Stomach (tissue), 9 donors: ENCODE measurements around the gene CDC42. TPM values are rescaled to one million over a fixed set of nuclear protein-coding genes. Genes with fewer than 3 reads are reported as not detected.

Source experiments
- DNase-seq, 2 donors: peaks; one replicate each; pipeline versions ENCODE4 v3.0.0 to v3.0.0-alpha.2; 2013 to 2019
- H3K27ac ChIP-seq, 5 donors: fragments of 200-600 bp in 4 of 5; sonication (generic) in 4 of 5; one replicate each; pipeline ENCODE4 v1.5.1; 2013 to 2019; ENCODE audit warnings: mild to moderate bottlenecking in 1 of 5, moderate library complexity in 1 of 5
- H3K27me3 ChIP-seq, 3 donors: fragments of 200-600 bp; sonication (generic); one replicate each; pipeline ENCODE4 v1.5.1; 2017 to 2019; ENCODE audit warnings: mixed run types in 1 of 3
- H3K36me3 ChIP-seq, 4 donors: fragments of 200-600 bp; sonication (generic); 1 replicate in 3 of 4; 2 replicates in 1 of 4; pipeline ENCODE4 v1.5.1; 2016 to 2019
- H3K4me1 ChIP-seq, 4 donors: fragments of 200-600 bp; sonication (generic); one replicate each; pipeline ENCODE4 v1.5.1; 2016 to 2019
- H3K4me3 ChIP-seq, 4 donors: fragments of 200-600 bp; sonication (generic) in 3 of 4; one replicate each; pipeline ENCODE4 v1.5.1; 2016 to 2019; ENCODE audit warnings: mild to moderate bottlenecking in 1 of 4
- H3K9me3 ChIP-seq, 4 donors: fragments of 200-600 bp; sonication (generic); one replicate each; pipeline ENCODE4 v1.5.1; 2016 to 2019
- EP300 ChIP-seq: sonication (generic); formaldehyde crosslinking; IDR thresholded peaks from one replicate; pipeline ENCODE4 v1.6.1; 2017; ENCODE audit warnings: antibody characterized with exemption
- POLR2A ChIP-seq, 4 donors: fragments of 450-650 bp; IDR thresholded peaks; one replicate each; pipeline ENCODE4 v1.6.1; 2016; ENCODE audit warnings: antibody characterized with exemption in 4 of 4, control low read depth in 2 of 4, mild to moderate bottlenecking in 1 of 4, moderate library complexity in 1 of 4
- POLR2AphosphoS5 ChIP-seq, 3 donors: sonication (generic); formaldehyde crosslinking; IDR thresholded peaks; one replicate each; pipeline ENCODE4 v1.6.1; 2016; ENCODE audit warnings: antibody characterized with exemption in 3 of 3
- WGBS, 5 donors: extraction: QIAGEN DNeasy Blood & Tissue Kit in 3 of 5; methylation state at CpG; one replicate each; pipeline versions ENCODE4 v1.1.5 to v1.1.7; 2013 to 2018; 5-methylcytosine and 5-hydroxymethylcytosine counted together
- intact Hi-C: fragments of 100-400 bp; cut with DNase I; formaldehyde crosslinking; loops from one replicate; pipeline ENCODE4 v1.15.1; 2023; ENCODE audit warnings: low total_unique reads
- polyA plus RNA-seq, 3 donors: library from polyadenylated mRNA; stranded (reverse); fragments of 200-250 nt; gene quantifications; one replicate each; pipeline ENCODE4 v1.2.3, GENCODE V29; 2013
- total RNA-seq, 5 donors: library from RNA; depleted of rRNA; stranded (reverse); fragments of >200 nt; gene quantifications; one replicate each; pipeline versions ENCODE4 v1.1.0 to v1.2.3, GENCODE V29; 2014 to 2016
- TF ChIP-seq, protein P1 (sequence below), 7 experiments: fragments of 450-650 bp in 4 of 7; fragments of 200-600 bp in 3 of 7; sonication (generic) in 3 of 7; IDR thresholded peaks; one replicate each; pipeline ENCODE4 v1.5.1; 2016 to 2019; ENCODE audit warnings: antibody characterized with exemption in 7 of 7, control low read depth in 2 of 7, mild to moderate bottlenecking in 1 of 7
- donor health status: healthy with polysubstance abuse.
- donor health status: Bipolar disorder and iron deficiency.
- donor health status: healthy.

The CDC42 gene
- total and polyA plus RNA-seq, 8 donors = 72.4 to 425 (median 122) TPM

DNA sequence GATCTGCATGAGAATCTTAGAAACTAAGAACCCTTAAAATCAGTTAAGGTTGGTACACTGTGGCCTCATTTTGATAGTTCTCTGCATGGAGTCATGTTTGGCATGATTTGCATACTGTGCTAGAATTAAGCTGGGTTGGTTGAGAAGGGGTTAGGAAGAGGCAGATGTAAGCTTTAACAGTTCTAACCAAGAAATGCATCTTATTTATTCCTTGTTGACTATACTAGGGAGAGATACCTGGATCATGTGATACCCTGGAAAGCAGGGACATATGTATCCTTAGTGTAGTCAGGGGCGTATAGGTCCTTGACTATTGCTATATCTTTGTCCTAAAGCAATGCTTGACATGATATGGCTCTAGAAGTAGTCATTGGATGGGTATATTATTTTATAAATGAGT lies 41.0 kb downstream of the CDC42 start:
- Histone ChIP-seq H3K9me3 (no peaks in the 10 kb centered on the region), H3K27ac (no peak overlapping the region), H3K36me3 (peaks cover 18 to 88% (median 71%) of the 10 kb centered on the region in 4 donors), H3K4me3 (no peak overlapping the region), H3K27me3 (no peaks in the 10 kb centered on the region), H3K4me1 (peaks cover 26 to 53% (median 47%) of the 10 kb centered on the region in 4 donors)
- intact Hi-C loops = no loop called here
- WGBS, 5 donors = 83 to 92% (median 88%) methylated on average over 1 of the region's 1 CpG
- no peak for DNase-seq
- TF ChIP-seq, protein P1, sequence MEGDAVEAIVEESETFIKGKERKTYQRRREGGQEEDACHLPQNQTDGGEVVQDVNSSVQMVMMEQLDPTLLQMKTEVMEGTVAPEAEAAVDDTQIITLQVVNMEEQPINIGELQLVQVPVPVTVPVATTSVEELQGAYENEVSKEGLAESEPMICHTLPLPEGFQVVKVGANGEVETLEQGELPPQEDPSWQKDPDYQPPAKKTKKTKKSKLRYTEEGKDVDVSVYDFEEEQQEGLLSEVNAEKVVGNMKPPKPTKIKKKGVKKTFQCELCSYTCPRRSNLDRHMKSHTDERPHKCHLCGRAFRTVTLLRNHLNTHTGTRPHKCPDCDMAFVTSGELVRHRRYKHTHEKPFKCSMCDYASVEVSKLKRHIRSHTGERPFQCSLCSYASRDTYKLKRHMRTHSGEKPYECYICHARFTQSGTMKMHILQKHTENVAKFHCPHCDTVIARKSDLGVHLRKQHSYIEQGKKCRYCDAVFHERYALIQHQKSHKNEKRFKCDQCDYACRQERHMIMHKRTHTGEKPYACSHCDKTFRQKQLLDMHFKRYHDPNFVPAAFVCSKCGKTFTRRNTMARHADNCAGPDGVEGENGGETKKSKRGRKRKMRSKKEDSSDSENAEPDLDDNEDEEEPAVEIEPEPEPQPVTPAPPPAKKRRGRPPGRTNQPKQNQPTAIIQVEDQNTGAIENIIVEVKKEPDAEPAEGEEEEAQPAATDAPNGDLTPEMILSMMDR (IDR thresholded peaks at IDR 0.05) = no peak
- no peak for TF ChIP-seq POLR2A (IDR thresholded peaks at IDR 0.05)
- no peak for TF ChIP-seq EP300
- no peak for TF ChIP-seq POLR2AphosphoS5 (IDR thresholded peaks at IDR 0.05)

DNA sequence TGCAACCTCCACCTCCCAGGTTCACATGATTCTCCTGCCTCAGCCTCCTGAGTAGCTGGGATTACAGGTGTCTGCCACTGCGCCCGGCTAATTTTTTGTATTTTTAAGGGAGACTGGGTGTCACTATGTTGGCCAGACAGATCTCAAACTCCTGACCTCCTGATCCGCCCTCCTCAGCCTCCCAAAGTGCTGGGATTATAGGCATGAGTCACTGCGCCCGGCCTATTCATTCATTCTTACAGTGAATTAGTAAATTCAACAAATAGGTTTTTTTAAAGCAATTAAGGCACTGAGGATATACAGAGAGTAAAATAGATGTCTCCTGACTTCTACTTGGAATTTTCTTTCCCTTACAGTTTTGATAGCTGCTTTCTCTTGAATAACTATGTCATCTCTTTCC lies 43.5 kb downstream of the CDC42 start:
- Histone ChIP-seq H3K36me3 (peaks cover 28 to 86% (median 74%) of the 10 kb centered on the region in 4 donors), H3K27ac (no peak overlapping the region), H3K4me1 (peaks cover 1 to 52% (median 35%) of the 10 kb centered on the region in 4 donors), H3K9me3 (no peaks in the 10 kb centered on the region), H3K4me3 (no peak overlapping the region), H3K27me3 (no peaks in the 10 kb centered on the region)
- intact Hi-C loops = no loop called here
- WGBS, 5 donors = 76 to 86% (median 82%) methylated on average over 5 of the region's 5 CpGs
- no peak for DNase-seq
- TF ChIP-seq, protein P1 (IDR thresholded peaks at IDR 0.05) = no peak
- no peak for TF ChIP-seq EP300
- no peak for TF ChIP-seq POLR2AphosphoS5 (IDR thresholded peaks at IDR 0.05)
- TF ChIP-seq POLR2A (IDR thresholded peaks at IDR 0.05) = no peak

DNA sequence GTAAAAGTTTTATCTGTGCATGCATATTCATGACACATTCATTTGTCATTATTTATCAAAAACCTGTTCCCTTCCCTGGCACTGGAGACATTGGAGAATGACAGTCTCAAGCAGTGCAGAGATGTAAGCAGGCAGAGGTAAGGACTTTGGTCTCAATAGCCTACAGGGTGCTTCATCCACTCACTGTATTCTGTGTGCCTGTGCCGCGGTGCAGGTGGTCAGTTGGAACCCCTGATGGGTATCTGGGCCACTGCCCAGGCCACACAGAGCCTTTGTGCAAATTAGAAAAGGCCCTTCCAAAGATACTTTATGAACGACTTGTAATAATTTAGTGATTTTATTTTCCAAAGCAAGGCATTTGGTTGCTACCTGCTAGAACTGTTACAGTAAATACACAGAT lies 44.0 kb downstream of the CDC42 start:
- Histone ChIP-seq H3K4me1 (peaks cover 0 to 52% (median 34%) of the 10 kb centered on the region in 4 donors), H3K9me3 (no peaks in the 10 kb centered on the region), H3K36me3 (peaks cover 25 to 81% (median 71%) of the 10 kb centered on the region in 4 donors), H3K27me3 (no peaks in the 10 kb centered on the region), H3K4me3 (no peak overlapping the region), H3K27ac (no peak overlapping the region)
- intact Hi-C loops = no loop called here
- DNase-seq = no peak
- WGBS, 5 donors = 80 to 91% (median 85%) methylated on average over 3 of the region's 3 CpGs
- TF ChIP-seq POLR2AphosphoS5 (IDR thresholded peaks at IDR 0.05) = no peak
- TF ChIP-seq, protein P1 (IDR thresholded peaks at IDR 0.05) = no peak
- no peak for TF ChIP-seq EP300
- no peak for TF ChIP-seq POLR2A (IDR thresholded peaks at IDR 0.05)

DNA sequence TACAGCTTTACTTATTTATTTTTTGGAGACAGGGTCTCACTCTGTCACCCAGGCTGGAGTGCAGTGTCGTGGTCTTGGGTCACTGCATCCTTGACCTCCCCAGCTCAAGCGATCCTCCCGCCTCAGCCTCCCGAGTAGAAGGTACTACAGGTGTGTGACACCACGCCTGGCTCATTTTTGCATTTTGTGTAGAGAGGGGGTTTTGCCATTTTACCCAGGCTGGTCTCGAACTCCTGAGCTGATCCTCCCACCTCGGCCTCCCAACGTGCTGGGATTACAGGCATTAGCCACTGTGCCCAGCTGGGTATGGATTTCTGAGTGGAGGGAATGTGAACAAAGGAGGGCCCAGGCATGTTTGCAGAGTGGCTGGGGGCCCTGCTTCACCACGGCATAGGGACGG lies 46.2 kb downstream of the CDC42 start:
- H3K4me1 ChIP-seq = peaks cover 14 to 61% (median 37%) of the 10 kb centered on the region in 4 donors
- H3K4me3 ChIP-seq = no peak overlapping the region
- no peaks in the 10 kb centered on the region for H3K9me3 ChIP-seq
- no peaks in the 10 kb centered on the region for H3K27me3 ChIP-seq
- no peak for DNase-seq
- intact Hi-C loops = no loop called here
- TF ChIP-seq POLR2AphosphoS5 (IDR thresholded peaks at IDR 0.05) (no peak), POLR2A (IDR thresholded peaks at IDR 0.05) (no peak), EP300 (no peak)
- TF ChIP-seq, protein P1 (IDR thresholded peaks at IDR 0.05) = no peak
- peaks cover 25 to 78% (median 55%) of the 10 kb centered on the region in 4 donors for H3K36me3 ChIP-seq
- H3K27ac ChIP-seq = no peak overlapping the region
- whole genome bisulfite sequencing, 5 donors = 90 to 97% (median 95%) methylated on average over 10 of the region's 10 CpGs
